NCI-H2171 (cell line): ENCODE results near the gene NCAN.
"Not testable (repeated sequence)": the region's sequence is repeated elsewhere in the genome, so short reads cannot be mapped to it uniquely, and the experiment has no call there.

Experiments used
- DNase-seq: peaks from one replicate; lab custom pipeline; 2025; lab: John Stamatoyannopoulos, UW

NCAN gene

DNA sequence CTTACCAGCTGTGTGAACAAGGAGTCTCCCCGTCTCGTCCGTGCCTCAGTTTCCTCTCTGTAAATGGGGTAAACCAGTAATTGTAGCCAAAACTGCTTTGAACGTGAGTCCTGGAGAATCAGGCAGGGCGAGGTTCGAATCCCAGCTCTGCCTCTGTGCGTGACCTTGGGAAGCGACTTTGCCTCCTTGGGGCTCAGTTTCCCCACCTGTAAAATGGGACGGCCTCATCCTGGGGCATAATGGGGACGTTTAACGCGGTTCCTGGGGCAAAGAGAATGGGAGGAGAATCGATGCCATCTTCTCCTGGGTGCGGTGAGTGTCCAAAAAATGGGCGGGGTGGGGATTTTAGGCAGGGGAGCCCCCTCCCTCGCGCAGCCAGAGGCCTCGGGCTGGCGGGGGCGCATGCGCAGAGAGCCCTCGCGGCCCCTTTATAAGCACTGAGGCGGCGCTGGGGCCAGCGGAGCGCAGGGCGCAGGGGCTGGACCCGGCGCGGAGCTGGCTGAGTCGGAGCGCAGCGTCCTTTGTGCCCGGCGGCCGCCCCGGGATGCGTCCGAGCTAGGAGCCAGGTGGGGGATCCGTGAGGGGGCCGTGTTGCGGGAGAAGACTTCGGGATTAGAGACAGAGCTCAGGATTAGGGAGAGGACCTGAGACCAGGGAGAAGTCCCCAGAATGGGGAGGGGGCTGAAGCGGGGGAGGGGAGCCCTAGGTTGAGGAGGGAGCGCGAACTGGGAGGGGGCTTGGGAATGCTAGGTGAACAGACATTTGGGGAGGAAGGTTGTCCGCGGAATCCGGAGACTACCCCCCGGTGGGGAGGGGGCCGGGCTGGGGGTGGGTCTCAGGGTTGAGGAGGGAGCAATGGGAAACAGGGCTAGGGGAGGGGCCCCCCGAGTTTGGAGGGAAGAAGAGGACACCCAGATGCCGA lies at the start of gene NCAN:
TSS of gene NCAN (plus strand) at position 460 of the 922 bp plus-strand sequence. CDS start 4,996 bp downstream, outside the sequence.
- DNase-seq: no peak

DNA sequence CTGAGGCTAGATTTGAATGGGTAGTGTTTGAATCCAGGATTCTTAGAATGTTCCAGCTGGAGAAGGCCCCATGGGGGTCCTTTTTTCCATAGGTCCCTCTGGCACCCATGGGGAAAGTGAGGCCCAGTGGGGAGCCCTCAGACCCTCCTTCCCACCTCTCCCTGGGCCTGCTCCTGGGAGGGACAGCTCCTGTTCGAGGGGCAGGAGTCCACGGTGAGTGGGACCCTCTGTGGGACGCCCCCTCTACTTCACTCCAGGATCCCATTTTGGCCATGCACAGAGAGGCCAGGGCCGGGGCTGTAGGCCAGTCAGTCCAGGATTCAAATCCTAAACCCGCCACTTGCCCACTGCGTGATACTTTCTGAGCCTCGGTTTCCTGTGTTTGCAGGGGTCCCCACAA lies 49.3 kb upstream of the NCAN start:
- DNase-seq: no peak

DNA sequence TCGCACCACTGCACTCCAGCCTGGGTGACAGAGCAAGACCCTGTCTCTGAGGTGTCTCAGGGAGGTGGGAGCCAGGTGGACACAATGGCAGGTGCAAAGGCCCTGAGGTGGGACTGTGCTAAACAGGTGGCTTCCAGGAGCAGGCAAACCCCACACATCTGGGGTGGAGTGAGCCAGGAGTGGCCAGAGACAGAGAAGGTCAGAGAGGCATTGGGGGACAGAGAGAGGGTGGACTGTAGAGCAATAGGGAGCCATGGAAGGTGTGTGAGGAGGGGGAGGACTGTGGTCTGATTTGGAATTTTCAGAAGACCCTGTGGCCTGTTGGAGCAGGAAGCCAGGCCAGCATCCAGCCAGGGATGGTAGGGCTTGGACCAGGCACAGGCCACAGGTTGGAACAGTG lies 46.4 kb upstream of the NCAN start:
- no peak for DNase-seq

DNA sequence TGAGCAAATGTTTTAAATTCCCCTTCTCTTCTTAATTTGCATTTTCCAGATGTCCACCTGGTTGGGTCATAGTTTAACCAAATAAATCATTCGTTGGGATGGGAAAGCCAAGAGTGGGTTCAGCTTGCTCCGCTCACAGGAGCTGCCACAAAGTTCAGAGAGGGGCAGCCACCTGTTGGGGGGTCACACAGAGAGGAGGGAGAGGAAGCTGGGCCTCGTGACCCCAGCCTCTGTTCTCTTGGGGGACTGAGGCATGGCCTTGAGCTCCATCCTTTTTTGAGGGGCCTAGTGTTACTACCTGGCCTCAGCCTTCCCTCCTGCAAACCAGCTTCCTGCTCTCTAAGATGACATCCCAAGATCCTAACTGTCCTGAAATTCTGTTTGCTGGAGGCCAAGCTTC lies 44.1 kb upstream of the NCAN start:
- DNase-seq: no peak

DNA sequence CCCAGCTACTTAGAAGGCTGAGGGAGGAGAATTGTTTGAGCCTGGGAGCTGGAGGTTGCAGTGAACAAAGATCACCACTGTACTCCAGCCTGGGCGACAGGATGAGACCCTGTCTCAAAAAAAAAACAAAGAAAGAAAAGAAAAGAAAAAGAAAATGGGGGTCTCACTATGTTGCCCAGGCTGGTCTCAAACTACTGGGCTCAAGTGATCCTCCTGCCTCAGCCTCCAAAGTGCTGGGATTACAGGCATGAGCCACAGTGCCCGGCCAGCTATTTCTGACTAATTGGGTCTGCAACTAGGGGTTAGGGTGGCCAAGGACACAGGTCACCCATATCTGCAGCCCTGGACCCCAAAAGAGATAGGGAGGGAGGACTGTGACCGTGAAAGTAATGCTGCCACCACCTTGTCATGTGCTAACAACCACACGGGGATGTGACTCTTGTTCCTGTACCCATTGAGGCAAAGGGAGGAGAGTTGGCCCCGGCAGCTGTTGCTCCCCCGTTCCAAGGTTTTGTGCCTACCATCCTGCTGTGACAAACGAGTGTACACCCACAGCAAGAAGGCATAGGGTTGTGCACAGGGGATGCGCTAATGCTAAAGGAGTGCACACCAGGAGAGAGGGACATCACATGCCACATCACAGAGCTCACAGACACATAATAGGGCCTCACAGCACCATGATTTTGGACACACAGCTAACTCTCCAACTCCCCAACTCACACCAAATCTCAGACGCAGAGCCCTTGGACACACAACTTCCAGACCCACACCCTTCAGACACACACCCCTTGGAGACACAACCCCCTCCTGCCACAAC lies 42.3 kb upstream of the NCAN start:
- no peak for DNase-seq

DNA sequence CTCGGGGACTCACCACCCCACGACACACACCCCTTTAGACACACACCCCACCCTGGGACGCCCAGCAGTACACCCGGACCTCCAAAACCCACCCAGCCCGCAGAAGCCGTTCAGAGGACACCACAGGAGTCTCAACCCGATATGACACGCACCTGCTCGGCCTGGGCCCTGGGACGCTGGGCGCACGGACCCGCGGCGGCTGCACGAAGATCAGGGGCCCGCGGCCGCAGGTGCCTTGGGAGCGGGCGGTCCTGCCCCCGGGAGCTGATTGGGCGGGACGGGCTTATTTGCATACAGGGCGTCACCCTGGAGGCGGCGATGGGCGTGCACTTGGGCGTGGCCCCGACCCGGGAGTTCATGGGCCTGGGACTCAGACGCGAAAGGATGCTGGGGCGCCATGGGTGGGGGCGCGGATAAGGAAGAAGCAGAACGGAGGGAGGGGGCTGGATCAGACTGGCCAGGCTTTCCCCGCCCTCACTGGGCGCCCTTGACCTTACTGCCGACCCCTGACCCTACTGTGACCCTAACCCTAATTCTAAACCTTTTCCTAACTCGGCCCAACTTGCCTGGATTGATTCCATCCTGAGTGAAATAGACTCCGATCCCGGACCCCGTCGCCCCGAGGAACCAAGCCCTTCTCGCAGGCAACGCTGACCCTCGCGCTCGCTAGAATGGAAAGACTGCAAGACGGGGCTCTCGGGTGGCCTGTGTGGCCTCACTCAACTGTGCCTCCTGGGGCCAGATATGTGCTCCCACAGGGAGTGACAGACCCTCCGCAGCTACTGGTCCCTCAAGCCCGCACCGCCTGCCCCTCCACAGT lies 41.5 kb upstream of the NCAN start, which contains the start of gene MEF2B:
TSS of gene MEF2B (minus strand) at position 211 of the 820 bp plus-strand sequence. CDS start 19,528 bp downstream, outside the sequence.
- DNase-seq: peak; percentile 82

DNA sequence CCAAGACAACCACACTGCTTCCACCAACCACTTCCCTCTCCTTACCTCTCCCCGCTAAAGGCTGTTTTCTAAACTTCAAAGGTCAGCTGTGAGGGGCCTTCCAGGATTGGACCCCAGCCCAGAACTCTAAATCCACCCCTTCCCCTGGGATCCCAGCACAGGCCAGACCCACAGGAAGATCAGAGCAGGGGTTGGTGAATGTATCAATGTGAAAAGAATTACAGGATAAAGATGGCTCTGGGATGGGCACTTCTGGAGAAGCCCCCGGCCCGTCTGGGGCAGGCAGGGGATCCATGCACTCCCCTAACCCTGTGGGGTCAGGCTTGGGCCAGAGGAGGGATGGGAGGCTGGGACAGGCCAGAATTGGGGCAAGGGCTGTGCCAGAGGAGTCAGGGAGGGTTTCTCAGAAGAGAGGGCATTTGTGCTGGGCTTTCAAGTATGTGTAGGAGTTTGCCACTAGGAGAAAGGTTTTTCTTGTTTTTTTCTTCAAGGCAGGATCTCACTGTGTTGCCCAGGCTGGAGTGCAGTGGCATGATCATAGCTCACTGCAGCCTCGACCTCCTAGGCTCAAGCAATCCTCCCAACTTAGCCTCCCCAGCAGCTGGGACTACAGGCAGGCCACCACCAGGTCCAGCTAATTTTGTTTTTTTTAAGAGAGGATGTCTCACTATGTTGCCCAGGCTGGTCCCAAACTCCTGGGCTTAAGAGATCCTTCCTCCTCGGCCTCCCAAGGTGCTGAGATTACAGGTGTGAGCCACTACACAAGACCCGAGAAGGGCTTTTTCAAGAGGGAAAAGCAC lies 40.7 kb upstream of the NCAN start:
- DNase-seq: no peak

DNA sequence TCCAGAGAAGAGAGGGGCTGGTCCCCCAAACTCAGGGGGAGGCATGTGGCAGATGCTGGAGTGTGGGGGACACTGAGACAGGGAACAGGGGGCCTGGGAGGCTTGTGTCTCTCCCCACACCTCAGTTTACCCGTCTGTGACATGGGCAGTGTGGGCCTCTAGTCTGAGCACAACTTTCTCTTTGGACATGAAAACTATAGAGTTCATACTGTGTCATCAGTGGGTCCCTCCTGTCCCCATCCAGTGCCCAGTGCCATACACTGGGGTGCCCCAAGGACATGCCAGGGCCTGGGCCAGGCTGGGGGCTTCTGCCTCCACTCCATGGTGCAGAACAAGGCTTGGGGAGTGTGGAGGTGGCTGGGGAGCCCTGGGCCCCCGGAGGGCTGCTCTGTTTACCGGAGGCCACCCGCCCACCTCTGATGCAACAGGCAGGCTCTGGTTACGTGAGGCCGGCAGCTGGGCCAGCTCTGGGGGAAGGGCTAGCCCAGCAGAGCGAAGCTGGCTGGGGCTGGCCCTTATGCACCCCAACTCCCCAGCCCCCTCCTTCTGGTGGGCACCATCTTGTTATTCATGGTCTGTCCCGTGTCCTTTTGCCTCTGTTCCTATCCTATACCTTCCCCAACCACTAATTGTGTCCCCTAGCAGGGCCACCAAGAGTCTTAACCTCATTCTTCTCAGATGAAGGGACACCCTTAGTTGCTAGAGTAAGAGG lies 39.8 kb upstream of the NCAN start:
- DNase-seq: no peak

DNA sequence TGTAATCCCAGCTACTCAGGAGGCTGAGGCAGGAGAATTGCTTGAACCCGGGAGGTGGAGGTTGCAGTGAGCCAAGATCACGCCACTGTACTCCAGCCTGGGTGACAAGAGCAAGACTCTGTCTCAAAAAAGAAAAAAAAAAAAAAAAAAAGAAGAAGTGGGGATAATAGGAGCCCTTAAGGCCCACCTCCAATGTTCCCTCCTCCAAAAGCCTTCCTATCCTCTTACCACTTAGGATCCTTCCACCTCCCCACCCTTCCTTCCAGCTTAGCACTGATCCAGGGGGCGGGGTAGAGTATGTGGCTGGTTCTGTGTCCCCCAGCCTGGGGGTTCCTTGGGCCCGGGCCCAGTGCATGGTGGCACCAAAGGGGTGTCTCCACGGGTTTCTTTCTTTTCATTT lies 38.5 kb upstream of the NCAN start:
- DNase-seq: not testable (repeated sequence)

DNA sequence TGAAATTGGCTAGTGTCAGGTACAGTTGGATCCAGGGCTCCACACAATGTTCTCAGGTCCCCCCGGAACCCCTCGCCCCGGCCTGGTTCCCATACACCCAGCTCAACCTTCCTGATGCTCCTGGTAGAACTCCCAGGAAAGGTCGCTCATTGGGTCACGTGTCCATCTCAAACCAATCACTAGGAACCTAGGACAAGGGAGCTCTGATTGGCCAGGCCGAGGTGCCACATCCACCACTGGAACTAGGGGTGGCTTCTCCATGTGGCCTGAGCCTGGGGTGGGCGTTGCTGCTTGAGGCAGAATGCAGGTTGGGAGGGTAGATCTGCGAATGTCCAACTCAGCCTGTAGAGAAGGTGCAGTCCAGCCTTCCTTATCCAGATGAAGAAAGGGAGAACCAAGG lies 34.8 kb upstream of the NCAN start:
- no peak for DNase-seq

DNA sequence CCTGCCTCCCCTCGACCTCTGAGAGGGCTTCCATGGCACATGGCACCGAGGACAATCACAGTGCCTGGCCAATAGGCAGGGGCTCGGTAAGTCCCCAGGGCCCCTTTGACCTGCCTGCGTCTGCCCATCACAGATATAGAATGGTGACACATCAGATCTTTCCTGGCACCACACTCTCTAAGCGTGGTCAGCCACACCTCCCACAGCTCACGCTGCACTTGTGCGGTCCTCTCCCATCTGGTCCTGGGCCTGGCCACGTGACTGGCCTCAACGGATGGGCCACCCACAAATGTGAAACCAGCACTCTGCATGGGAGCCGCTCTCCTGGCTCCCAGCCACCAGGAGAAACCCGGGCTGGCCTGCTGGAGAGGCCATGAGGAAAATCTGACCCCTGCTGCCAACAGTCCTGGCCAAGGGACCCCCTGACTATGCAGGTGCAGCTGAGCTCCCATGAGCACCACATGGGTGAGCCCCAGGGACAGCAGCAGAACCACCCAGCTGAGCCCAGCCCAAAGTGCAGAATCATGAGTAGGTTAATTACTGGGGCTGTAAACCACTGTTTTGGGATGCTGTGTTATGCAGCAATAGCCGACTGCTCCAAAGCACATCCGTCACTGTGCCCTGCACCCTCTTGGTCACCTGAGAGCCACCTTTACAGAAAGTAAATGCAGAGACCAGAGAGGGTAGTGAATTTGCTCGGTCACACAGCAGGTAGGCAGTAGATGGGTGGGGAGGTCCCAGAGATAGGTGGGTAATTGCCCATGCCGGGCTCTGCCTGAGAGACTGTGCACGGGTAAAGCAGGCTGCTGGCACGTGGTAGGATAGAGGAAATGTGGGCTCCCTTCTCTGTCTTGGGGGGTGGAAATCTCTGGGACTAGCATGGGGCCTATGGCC lies 32.0 kb upstream of the NCAN start:
- DNase-seq: no peak

DNA sequence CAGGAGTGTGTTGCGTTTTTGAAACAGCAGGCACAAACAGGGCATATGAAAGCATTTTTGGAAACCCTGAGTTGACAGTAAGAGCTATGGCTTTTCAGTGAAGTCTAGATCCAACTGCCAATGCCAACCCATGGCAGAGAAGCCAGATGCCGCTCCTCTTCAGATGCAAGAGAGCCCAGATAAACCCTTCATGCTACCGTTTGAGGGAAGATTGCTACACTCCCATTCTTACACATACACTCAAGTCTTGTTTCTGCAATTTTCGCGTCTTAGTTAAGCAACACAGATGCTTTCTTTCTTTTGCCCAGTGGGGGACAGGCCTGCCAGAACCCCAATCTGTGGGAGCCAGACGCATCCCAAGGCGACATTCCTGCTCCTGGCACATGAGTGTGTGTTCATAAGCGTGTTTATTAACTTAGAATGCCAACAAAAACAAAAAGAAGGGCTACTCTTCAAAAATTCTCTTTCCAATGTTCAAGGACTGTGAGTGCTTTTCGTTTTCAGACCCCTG lies 30.2 kb upstream of the NCAN start:
- DNase-seq: no peak

DNA sequence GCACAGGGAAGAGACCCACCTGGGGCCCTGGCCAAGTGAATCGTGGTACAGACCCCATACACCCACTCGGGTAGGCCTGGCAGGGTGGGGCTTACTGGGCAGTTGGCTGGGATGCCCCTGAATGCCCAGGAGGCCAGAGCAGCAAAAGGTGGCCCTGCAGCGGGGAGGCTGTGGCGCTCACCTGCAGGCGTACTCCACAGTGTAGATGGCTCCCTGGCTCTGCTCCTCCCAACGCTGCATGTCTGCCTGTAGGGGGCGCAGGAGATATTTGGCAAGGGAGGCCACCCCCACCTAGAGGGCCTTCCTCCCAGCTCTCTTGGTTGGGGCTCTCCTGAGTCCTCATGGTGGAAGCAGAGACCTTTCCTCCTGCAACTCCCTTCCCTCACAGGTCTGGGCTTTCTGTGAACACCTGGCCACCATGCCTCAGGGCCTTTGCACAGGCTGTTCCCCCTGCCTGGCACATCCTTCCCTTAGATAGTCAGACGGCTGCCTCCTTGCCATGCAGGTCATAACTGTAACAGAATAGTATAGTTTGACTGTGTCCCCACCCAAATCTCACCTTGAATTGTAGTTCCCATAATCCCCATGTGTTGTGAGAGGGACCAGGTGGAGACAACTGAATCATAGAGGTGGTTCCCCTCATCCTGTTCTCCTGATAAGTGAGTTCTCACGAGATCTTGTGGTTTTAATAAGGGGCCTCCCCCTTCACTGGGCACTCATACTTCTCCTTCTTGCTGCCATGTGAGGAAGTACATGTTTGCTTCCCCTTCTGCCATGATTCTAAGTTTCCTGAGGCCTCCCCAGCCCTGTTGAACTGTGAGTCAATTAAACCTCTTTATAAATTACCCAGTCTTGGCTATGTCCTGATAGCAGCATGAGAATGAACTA lies 25.7 kb upstream of the NCAN start:
- peak; percentile 11 for DNase-seq

DNA sequence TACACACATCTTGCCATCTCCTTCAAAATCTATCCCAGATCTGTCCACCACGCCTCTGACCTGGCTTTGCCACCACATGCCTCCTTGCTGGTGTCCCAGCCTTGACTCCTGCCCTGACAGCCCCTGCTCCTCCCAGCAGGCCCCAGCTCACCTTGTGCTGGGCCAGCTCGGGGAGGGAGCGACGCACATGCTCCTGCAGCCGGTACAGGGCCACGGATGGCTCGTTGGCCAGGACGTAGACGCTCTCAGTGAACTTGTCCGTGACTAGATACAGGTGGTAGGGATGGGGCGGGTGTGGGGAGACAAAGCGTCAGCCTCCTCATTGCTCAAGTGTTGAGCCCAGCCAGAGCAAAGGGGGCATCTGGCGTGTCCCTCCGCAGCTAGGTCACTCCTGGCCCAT lies 25.0 kb upstream of the NCAN start:
- no peak for DNase-seq

DNA sequence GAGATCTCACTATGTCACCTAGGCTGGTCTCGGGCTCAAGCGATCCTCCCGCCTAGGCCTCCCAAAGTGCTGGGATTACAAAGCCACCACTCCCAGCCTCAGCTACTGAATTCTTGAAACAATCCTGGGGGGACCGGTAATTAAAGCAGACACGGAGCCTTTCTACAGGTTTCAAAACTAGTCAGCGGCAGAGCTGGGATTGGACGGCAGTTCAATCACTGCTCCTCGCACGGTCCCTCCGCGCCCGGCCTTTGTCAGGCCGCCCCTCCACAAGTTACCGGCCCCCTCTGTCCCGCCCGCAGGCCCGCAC lies 20.0 kb upstream of the NCAN start:
- no peak for DNase-seq

DNA sequence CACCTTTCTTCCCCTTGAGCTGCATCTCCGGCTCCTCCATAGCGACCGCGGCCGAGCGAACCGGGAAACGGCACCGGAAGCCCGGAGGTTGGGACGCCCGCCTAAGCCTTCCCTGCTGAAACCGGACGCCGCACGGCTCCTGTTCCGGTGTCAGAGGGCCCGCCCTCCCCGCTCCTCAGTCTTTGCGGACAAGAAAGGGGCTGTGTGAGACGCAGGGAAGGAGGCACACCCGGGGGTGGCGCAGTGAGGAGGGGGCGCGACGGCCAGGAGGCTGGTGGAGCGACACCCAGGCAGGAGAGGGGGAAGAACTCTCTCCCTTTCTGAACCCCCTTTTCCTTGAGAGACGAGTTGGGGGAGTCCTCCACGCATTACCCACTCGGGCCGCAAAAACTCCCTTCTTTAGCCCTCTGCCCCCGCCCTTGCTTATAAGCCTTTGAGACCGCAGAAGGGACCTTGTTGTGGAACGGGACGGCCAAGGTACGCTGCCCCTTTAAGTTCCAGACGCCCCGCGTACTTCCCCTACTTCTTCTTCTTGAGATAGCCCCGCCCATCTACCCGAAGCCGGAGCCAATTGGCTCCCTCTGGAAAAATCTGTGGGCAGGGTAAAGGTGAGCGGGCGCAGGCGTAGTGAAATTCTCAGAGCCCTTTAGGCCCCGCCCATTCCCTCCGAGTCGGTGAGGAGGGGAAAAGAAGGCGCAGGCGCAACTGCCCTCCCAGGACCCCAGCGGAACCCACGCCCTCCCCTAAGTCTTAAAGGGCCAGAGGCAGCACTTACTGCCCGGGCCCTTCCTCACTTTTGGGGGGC lies 19.5 kb upstream of the NCAN start, which contains the start of the genes BORCS8 and RFXANK:
TSS of gene BORCS8 (minus strand) at position 75 of the 805 bp plus-strand sequence. CDS start at position 40, 35 bp downstream.
TSS of gene RFXANK (plus strand) at position 181 of the 805 bp plus-strand sequence. CDS start 1,689 bp downstream, outside the sequence.
- DNase-seq: peak; percentile 99

DNA sequence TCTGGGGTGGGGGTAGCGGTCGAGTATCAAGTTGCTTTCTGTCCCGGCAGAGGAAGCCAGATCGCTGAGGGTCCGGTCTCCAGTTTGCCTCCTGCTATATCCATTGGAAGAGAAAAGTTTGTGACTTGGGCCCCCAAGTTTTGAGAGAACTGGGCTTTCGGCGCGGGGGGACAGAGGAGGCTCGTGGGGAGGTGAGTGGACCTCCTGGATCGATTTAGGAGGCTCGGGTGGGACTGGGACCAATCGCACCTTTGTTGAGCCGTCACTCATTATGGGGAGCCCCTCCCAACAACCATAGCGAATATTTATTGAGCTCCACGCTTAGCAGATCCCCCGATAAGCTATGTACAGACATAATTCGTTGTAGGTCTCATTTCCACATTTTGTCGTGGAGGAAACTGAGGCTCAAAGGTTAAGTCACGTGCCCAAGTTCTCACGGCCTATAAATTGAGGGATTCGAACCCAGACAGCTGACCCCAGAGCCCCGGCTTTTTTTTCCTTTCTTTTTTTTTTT lies 18.8 kb upstream of the NCAN start:
- no peak for DNase-seq
